ENCODE results near the gene MT1A.

MT1A gene

GRCh38 chr16:56681939-56682702 lies 43.7 kb downstream of the MT1A start, which contains the start of gene MT1X:
Gene MT1X (plus strand): TSS chr16:56682470. CDS start chr16:56682541, 71 bp downstream.
- DNase-seq, result peak; percentile 84 to 90

GRCh38 chr16:56682703-56683397 lies 44.4 kb downstream of the MT1A start:
- no peak for DNase-seq

DNA sequence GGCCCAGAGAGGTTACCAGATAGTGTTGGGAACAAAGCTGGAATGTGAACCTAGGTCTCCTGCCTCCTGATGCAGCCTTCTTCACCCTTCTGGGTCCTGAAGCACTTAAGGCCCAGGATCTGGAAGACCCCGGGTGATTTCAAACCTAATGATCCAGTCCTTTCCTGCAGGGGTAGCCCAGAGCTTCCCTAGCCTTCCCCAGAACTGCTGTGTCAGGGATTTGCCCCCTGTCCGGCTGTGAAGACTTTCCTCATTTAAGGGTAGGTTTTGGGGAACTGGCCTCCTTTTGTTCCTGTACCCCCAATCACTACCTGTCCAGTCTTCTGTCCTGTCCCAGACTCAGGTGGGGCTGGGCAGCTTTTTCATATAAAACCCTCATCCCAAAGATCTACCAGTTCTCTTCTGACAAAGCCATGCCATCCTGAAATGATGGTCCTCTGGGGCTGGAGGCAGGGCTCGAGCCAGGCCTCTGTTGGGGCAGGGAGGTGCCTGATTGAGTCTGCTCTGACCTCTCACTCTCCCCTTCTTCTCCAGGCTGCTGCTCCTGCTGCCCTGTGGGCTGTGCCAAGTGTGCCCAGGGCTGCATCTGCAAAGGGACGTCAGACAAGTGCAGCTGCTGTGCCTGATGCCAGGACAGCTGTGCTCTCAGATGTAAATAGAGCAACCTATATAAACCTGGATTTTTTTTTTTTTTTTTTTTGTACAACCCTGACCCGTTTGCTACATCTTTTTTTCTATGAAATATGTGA lies 45.1 kb downstream of the MT1A start:
- no peak for DNase-seq

DNA sequence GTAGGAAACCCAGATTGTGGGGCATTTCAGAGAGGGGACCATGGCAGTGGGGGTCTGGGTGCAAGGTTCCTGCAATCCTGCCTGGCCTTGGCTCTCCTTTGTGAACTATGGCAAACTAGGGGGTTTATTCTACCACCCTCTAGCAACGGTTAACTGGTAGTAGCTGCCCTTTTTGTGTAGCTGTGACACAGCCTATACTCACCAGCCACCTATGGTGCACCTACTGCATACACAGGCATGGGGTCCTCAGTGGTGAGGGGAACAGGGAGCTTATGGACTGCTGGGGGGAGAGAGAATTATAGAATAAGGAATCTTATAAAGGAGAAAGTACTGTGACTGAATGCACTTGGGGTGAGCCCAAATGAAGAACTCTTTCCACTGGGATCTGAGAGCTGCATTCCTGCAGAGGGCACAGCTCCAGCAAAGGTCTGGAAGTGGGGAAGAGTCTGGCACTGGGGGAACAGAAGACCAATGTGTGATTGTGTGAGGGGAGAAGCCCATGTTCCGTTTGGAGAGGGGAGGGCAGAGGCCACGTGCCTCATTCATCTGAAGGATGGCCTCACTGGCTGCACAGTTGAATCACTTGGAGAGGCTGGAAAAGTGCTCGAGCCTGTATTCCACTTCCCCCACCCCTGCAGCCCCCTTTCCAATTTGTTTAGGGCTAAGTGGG lies 45.9 kb downstream of the MT1A start:
- DNase-seq, result no peak

DNA sequence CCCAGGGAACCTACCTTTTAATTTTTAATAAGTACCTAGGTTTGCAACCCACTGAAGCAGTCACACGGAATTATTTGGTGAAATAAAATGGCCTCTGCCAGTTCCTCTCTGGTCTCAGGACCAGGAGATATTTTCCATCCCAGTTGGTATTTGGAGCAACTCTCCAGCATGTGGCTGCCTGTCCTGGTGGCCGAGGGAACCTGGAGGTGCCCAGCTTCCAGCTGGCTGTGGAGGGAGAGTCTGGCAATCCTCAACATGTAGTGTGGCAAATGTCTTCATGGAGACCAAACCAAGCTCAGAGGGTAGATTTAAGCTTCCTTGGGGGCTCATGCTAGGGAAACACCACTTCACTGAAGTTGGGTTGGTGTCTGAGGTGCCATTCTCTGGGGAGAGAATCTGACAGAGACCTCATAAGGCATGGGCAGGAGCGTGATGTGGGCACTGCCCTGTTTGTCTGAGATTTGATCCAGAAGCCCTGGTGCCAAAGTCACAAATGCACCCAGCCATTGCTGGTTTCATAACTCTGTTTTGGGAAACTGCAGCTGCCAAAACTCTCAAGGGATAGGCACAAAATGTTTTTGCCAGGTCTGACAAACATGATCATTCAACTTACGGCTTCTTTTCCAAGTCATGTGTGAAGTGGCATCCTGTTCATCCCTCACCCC lies 46.6 kb downstream of the MT1A start:
- DNase-seq, result no peak

GRCh38 chr16:56686758-56687157 lies 48.3 kb downstream of the MT1A start:
- DNase-seq, result no peak

DNA sequence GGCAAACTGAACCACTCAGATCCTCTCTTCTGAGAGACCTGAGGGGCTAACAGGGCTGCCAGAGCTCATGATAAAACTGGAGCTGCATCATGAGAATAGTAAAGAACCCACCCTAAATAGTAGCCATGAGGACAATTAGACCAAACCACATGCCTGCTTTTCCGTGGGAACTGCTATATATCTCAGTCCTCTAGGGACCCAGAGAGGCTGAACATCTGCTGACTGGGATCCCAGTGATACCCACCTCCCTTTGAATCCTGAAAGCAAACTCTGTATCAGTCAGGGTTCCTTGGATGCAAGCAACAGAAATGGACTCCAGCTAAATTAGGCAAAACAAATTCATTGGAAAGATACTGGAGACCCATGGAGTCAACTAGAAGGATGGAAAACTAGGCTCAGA lies 50.3 kb downstream of the MT1A start:
- DNase-seq, result no peak

DNA sequence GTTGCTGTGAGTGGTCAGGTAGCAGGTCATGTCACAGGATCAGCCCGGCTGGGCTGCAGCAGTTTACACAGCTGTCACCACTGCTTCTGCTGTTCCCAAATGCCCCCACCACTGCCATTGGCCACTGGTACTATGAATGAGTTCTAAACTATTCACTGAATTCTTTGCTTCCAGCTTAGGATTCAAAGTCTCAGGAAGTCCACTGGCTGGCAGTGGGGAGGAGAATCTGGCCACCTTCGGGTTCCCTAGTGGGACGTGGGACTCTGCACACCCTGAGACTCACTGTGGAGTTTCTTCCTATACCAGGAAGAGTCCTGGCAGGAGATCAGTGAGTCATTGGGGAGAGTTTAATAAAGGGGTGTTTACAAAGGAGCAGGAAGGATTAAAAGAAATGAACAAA lies 50.7 kb downstream of the MT1A start:
- no peak for DNase-seq

Data from stimulated activated CD4-positive, alpha-beta T cell treated with anti-CD3 and anti-CD28 coated beads, Interleukin-4, amount 100 ng/mL, for 4 hours (primary cell).